ENCODE results near the gene TMEM184C.
A peak's percentile ranks its signal among the peaks of the same experiment; 100 is the strongest.

TMEM184C gene

GRCh38 chr4:147590249-147590920, 26.8 kb upstream of the TMEM184C start:
- 78% methylated on average over 5 of the region's 12 CpGs for WGBS (ENCODE audit: insufficient coverage)
- Histone ChIP-seq H3K27me3 (replicated peaks in 2 of 5; ENCODE audit: control insufficient read depth in 4 of 5, insufficient read depth in 5 of 5, low read length in 4 of 5) (peaks cover 0 to 2% (median 0%) of the 10 kb centered on the region in 5 experiments), H3K27ac (ENCODE audit: insufficient read depth in 1 of 2, low read depth in 1 of 2, low read length in 2 of 2, poor library complexity in 1 of 2, severe bottlenecking in 2 of 2) (no peak overlapping the region), H3K36me3 (ENCODE audit: control insufficient read depth in 4 of 4, insufficient read depth in 4 of 4, low read length in 3 of 4) (no peaks in the 10 kb centered on the region), H3K4me3 (ENCODE audit: control insufficient read depth in 1 of 7, extremely low read depth in 1 of 7, insufficient read depth in 4 of 7, low read depth in 2 of 7, low read length in 6 of 7) (no peak overlapping the region), H3K9me3 (ENCODE audit: control extremely low read depth in 1 of 5, control insufficient read depth in 4 of 5, insufficient read depth in 2 of 5, low read depth in 1 of 5, low read length in 4 of 5) (no peaks in the 10 kb centered on the region), H3K4me1 (ENCODE audit: control extremely low read depth in 1 of 4, control insufficient read depth in 4 of 4, insufficient read depth in 4 of 4, low read length in 3 of 4) (no peaks in the 10 kb centered on the region)
- peak; percentile 40 to 67 (median 66) for DNase-seq
- POLR2A ChIA-PET: interaction anchor here (0.6 to 0.7 kb wide), 2 partner anchors 31 to 94 kb away, joined by 3 read pairs; partner anchors contain the start of gene PRMT9
- CTCF ChIA-PET: interaction anchor here (1.0 to 2.8 kb wide), 6 partner anchors 10 to 434 kb away, joined by 3 to 14 read pairs (median 8); no protein-coding TSS in a partner anchor

- POLR2A ChIA-PET: no interaction called here
- Histone ChIP-seq H3K27ac (ENCODE audit: insufficient read depth in 1 of 2, low read depth in 1 of 2, low read length in 2 of 2, poor library complexity in 1 of 2, severe bottlenecking in 2 of 2) (no peak overlapping the region), H3K27me3 (replicated peaks in 2 of 5; ENCODE audit: control insufficient read depth in 4 of 5, insufficient read depth in 5 of 5, low read length in 4 of 5) (peaks cover 0 to 2% (median 0%) of the 10 kb centered on the region in 5 experiments), H3K36me3 (ENCODE audit: control insufficient read depth in 4 of 4, insufficient read depth in 4 of 4, low read length in 3 of 4) (no peaks in the 10 kb centered on the region), H3K4me1 (ENCODE audit: control extremely low read depth in 1 of 4, control insufficient read depth in 4 of 4, insufficient read depth in 4 of 4, low read length in 3 of 4) (no peaks in the 10 kb centered on the region), H3K9me3 (ENCODE audit: control extremely low read depth in 1 of 5, control insufficient read depth in 4 of 5, insufficient read depth in 2 of 5, low read depth in 1 of 5, low read length in 4 of 5) (no peaks in the 10 kb centered on the region), H3K4me3 (ENCODE audit: control insufficient read depth in 1 of 7, extremely low read depth in 1 of 7, insufficient read depth in 4 of 7, low read depth in 2 of 7, low read length in 6 of 7) (no peak overlapping the region)
- no peak for DNase-seq
- CTCF ChIA-PET: interaction anchor here (1.2 to 2.8 kb wide), 2 partner anchors 276 to 435 kb away, joined by 3 to 14 read pairs; no protein-coding TSS in a partner anchor
Measured at GRCh38 chr4:147591106-147591505, 26.1 kb upstream of the TMEM184C start.

GRCh38 chr4:147594107-147594506, 23.1 kb upstream of the TMEM184C start:
- POLR2A ChIA-PET: no interaction called here
- no peaks in the 10 kb centered on the region for H3K9me3 ChIP-seq (ENCODE audit: control extremely low read depth in 1 of 5, control insufficient read depth in 4 of 5, insufficient read depth in 2 of 5, low read depth in 1 of 5, low read length in 4 of 5)
- CTCF ChIA-PET: interaction anchor here (0.9 kb wide), 1 partner anchor 273 kb away, joined by 3 read pairs; no protein-coding TSS in a partner anchor
- WGBS (ENCODE audit: insufficient coverage): 78% methylated on average over 5 of the region's 5 CpGs
- no peaks in the 10 kb centered on the region for H3K36me3 ChIP-seq (ENCODE audit: control insufficient read depth in 4 of 4, insufficient read depth in 4 of 4, low read length in 3 of 4)
- H3K4me1 ChIP-seq (ENCODE audit: control extremely low read depth in 1 of 4, control insufficient read depth in 4 of 4, insufficient read depth in 4 of 4, low read length in 3 of 4): no peaks in the 10 kb centered on the region
- DNase-seq: no peak
- H3K27me3 ChIP-seq (replicated peaks in 2 of 5; ENCODE audit: control insufficient read depth in 4 of 5, insufficient read depth in 5 of 5, low read length in 4 of 5): no peaks in the 10 kb centered on the region
- H3K4me3 ChIP-seq (ENCODE audit: control insufficient read depth in 1 of 7, extremely low read depth in 1 of 7, insufficient read depth in 4 of 7, low read depth in 2 of 7, low read length in 6 of 7): no peak overlapping the region
- no peak overlapping the region for H3K27ac ChIP-seq (ENCODE audit: insufficient read depth in 1 of 2, low read depth in 1 of 2, low read length in 2 of 2, poor library complexity in 1 of 2, severe bottlenecking in 2 of 2)

- CTCF ChIA-PET: interaction anchor here (0.9 kb wide), 1 partner anchor 272 kb away, joined by 3 read pairs; no protein-coding TSS in a partner anchor
- no peaks in the 10 kb centered on the region for H3K27me3 ChIP-seq (replicated peaks in 2 of 5; ENCODE audit: control insufficient read depth in 4 of 5, insufficient read depth in 5 of 5, low read length in 4 of 5)
- WGBS (ENCODE audit: insufficient coverage): 93% methylated on average over 2 of the region's 2 CpGs
- H3K4me1 ChIP-seq (ENCODE audit: control extremely low read depth in 1 of 4, control insufficient read depth in 4 of 4, insufficient read depth in 4 of 4, low read length in 3 of 4): no peaks in the 10 kb centered on the region
- H3K27ac ChIP-seq (ENCODE audit: insufficient read depth in 1 of 2, low read depth in 1 of 2, low read length in 2 of 2, poor library complexity in 1 of 2, severe bottlenecking in 2 of 2): no peak overlapping the region
- H3K9me3 ChIP-seq (ENCODE audit: control extremely low read depth in 1 of 5, control insufficient read depth in 4 of 5, insufficient read depth in 2 of 5, low read depth in 1 of 5, low read length in 4 of 5): no peaks in the 10 kb centered on the region
- no peak overlapping the region for H3K4me3 ChIP-seq (ENCODE audit: control insufficient read depth in 1 of 7, extremely low read depth in 1 of 7, insufficient read depth in 4 of 7, low read depth in 2 of 7, low read length in 6 of 7)
- H3K36me3 ChIP-seq (ENCODE audit: control insufficient read depth in 4 of 4, insufficient read depth in 4 of 4, low read length in 3 of 4): no peaks in the 10 kb centered on the region
- POLR2A ChIA-PET: no interaction called here
- no peak for DNase-seq
Measured at GRCh38 chr4:147594578-147594977, 22.6 kb upstream of the TMEM184C start.

- Histone ChIP-seq H3K9me3 (ENCODE audit: control extremely low read depth in 1 of 5, control insufficient read depth in 4 of 5, insufficient read depth in 2 of 5, low read depth in 1 of 5, low read length in 4 of 5) (no peaks in the 10 kb centered on the region), H3K4me3 (ENCODE audit: control insufficient read depth in 1 of 7, extremely low read depth in 1 of 7, insufficient read depth in 4 of 7, low read depth in 2 of 7, low read length in 6 of 7) (no peak overlapping the region), H3K4me1 (ENCODE audit: control extremely low read depth in 1 of 4, control insufficient read depth in 4 of 4, insufficient read depth in 4 of 4, low read length in 3 of 4) (no peaks in the 10 kb centered on the region), H3K27ac (ENCODE audit: insufficient read depth in 1 of 2, low read depth in 1 of 2, low read length in 2 of 2, poor library complexity in 1 of 2, severe bottlenecking in 2 of 2) (no peak overlapping the region), H3K27me3 (replicated peaks in 2 of 5; ENCODE audit: control insufficient read depth in 4 of 5, insufficient read depth in 5 of 5, low read length in 4 of 5) (peaks cover 0 to 1% (median 0%) of the 10 kb centered on the region in 5 experiments), H3K36me3 (ENCODE audit: control insufficient read depth in 4 of 4, insufficient read depth in 4 of 4, low read length in 3 of 4) (no peaks in the 10 kb centered on the region)
- ChIA-PET CTCF (interaction anchor here (1.3 to 2.3 kb wide), 2 partner anchors 270 to 435 kb away, joined by 4 to 12 read pairs; no protein-coding TSS in a partner anchor), POLR2A (no interaction called here)
- peak in 2 of 3 donors; percentile 15 to 18 for DNase-seq
- no CpG with 5 or more reads among the region's 1 CpG for WGBS (ENCODE audit: insufficient coverage)
Measured at GRCh38 chr4:147596377-147596776, 20.8 kb upstream of the TMEM184C start.

GRCh38 chr4:147596981-147597380, 20.2 kb upstream of the TMEM184C start:
- no peak overlapping the region for H3K4me3 ChIP-seq (ENCODE audit: control insufficient read depth in 1 of 7, extremely low read depth in 1 of 7, insufficient read depth in 4 of 7, low read depth in 2 of 7, low read length in 6 of 7)
- DNase-seq: no peak
- H3K4me1 ChIP-seq (ENCODE audit: control extremely low read depth in 1 of 4, control insufficient read depth in 4 of 4, insufficient read depth in 4 of 4, low read length in 3 of 4): no peaks in the 10 kb centered on the region
- ChIA-PET CTCF (interaction anchor here (1.1 to 2.3 kb wide), 2 partner anchors 8 to 269 kb away, joined by 3 to 12 read pairs; no protein-coding TSS in a partner anchor), POLR2A (no interaction called here)
- peaks cover 0 to 1% (median 0%) of the 10 kb centered on the region in 5 experiments for H3K27me3 ChIP-seq (replicated peaks in 2 of 5; ENCODE audit: control insufficient read depth in 4 of 5, insufficient read depth in 5 of 5, low read length in 4 of 5)
- no peaks in the 10 kb centered on the region for H3K36me3 ChIP-seq (ENCODE audit: control insufficient read depth in 4 of 4, insufficient read depth in 4 of 4, low read length in 3 of 4)
- 80% methylated on average over 1 of the region's 1 CpG for WGBS (ENCODE audit: insufficient coverage)
- no peak overlapping the region for H3K27ac ChIP-seq (ENCODE audit: insufficient read depth in 1 of 2, low read depth in 1 of 2, low read length in 2 of 2, poor library complexity in 1 of 2, severe bottlenecking in 2 of 2)
- H3K9me3 ChIP-seq (ENCODE audit: control extremely low read depth in 1 of 5, control insufficient read depth in 4 of 5, insufficient read depth in 2 of 5, low read depth in 1 of 5, low read length in 4 of 5): no peaks in the 10 kb centered on the region

GRCh38 chr4:147597561-147597960, 19.6 kb upstream of the TMEM184C start:
- WGBS (ENCODE audit: insufficient coverage): no CpG with 5 or more reads among the region's 2 CpGs
- DNase-seq: no peak
- no peaks in the 10 kb centered on the region for H3K9me3 ChIP-seq (ENCODE audit: control extremely low read depth in 1 of 5, control insufficient read depth in 4 of 5, insufficient read depth in 2 of 5, low read depth in 1 of 5, low read length in 4 of 5)
- POLR2A ChIA-PET: no interaction called here
- H3K27me3 ChIP-seq (replicated peaks in 2 of 5; ENCODE audit: control insufficient read depth in 4 of 5, insufficient read depth in 5 of 5, low read length in 4 of 5): peaks cover 0 to 1% (median 0%) of the 10 kb centered on the region in 5 experiments
- H3K27ac ChIP-seq (ENCODE audit: insufficient read depth in 1 of 2, low read depth in 1 of 2, low read length in 2 of 2, poor library complexity in 1 of 2, severe bottlenecking in 2 of 2): no peak overlapping the region
- CTCF ChIA-PET: interaction anchor here (1.1 to 2.3 kb wide), 4 partner anchors 9 to 268 kb away, joined by 3 to 12 read pairs (median 3); partner anchors contain the start of gene TMEM184C
- H3K36me3 ChIP-seq (ENCODE audit: control insufficient read depth in 4 of 4, insufficient read depth in 4 of 4, low read length in 3 of 4): no peaks in the 10 kb centered on the region
- H3K4me3 ChIP-seq (ENCODE audit: control insufficient read depth in 1 of 7, extremely low read depth in 1 of 7, insufficient read depth in 4 of 7, low read depth in 2 of 7, low read length in 6 of 7): no peak overlapping the region
- no peaks in the 10 kb centered on the region for H3K4me1 ChIP-seq (ENCODE audit: control extremely low read depth in 1 of 4, control insufficient read depth in 4 of 4, insufficient read depth in 4 of 4, low read length in 3 of 4)

Data from common myeloid progenitor, CD34-positive (primary cell).